Activated CD4-positive, alpha-beta memory T cell treated with anti-CD3 and anti-CD28 coated beads, Interleukin-2, amount 10 ng/mL, durations not matched to agents 7 days and 5 days (primary cell): ENCODE measurements around the gene RAB43. TPM values are rescaled to one million over a fixed set of nuclear protein-coding genes. Genes with fewer than 3 reads are reported as not detected.
"Not testable (repeated sequence)": the region's sequence is repeated elsewhere in the genome, so short reads cannot be mapped to it uniquely, and the experiment has no call there.

Experiments used
- CTCF ChIA-PET: fragments of 350-600 bp; sonication (Branson Sonifier 250); formaldehyde crosslinking; loops from one replicate; lab custom pipeline; 2021; ENCODE audit warnings: antibody characterized with exemption, inconsistent platforms; lab: Charles Lee
- POLR2A ChIA-PET: fragments of 350-600 bp; sonication (Branson Sonifier 250); formaldehyde crosslinking; loops from one replicate; lab custom pipeline; 2021; ENCODE audit warnings: antibody characterized with exemption; lab: Charles Lee
- DNase-seq: peaks from one replicate; pipeline ENCODE4 v3.0.0-alpha.2; 2020
- H3K27ac Mint-ChIP-seq: one replicate; pipeline ENCODE4 v1.8.0; 2021; ENCODE audit warnings: mild to moderate bottlenecking, mixed read lengths
- H3K27me3 Mint-ChIP-seq: one replicate; pipeline ENCODE4 v1.8.0; 2021; ENCODE audit warnings: mixed read lengths
- H3K36me3 Mint-ChIP-seq: one replicate; pipeline ENCODE4 v1.8.0; 2021; ENCODE audit warnings: low read depth, mixed read lengths
- H3K4me1 Mint-ChIP-seq: one replicate; pipeline ENCODE4 v1.8.0; 2021; ENCODE audit warnings: mixed read lengths
- H3K4me3 Mint-ChIP-seq: one replicate; pipeline ENCODE4 v1.8.0; 2021; ENCODE audit warnings: mild to moderate bottlenecking, mixed read lengths
- H3K9me3 Mint-ChIP-seq: one replicate; pipeline ENCODE4 v1.8.0; 2021; ENCODE audit warnings: mixed read lengths
- total RNA-seq, 2 experiments: library from RNA; stranded (reverse); gene quantifications; one replicate each; pipeline ENCODE4 v1.2.3, GENCODE V29; 2021

The RAB43 gene
- total RNA-seq, 2 experiments from 2014 or later, result 46.3 to 48.1 TPM

GRCh38 chr3:129106320-129106719 lies 15.3 kb downstream of the RAB43 start:
- DNase-seq, result no peak
- CTCF ChIA-PET, result interaction anchor here (1.0 kb wide), 1 partner anchor 53 kb away, joined by 3 read pairs; no protein-coding TSS in a partner anchor
- H3K36me3 Mint-ChIP-seq, result peaks cover 33% of the 10 kb centered on the region
- H3K27me3 Mint-ChIP-seq, result no peaks in the 10 kb centered on the region
- POLR2A ChIA-PET, result interaction anchor here (1.0 to 13.9 kb wide), 2 partner anchors 9 to 13 kb away, joined by 3 to 111 read pairs; partner anchors contain the start of gene RAB43
- H3K4me3 Mint-ChIP-seq, result no peak overlapping the region
- no peak overlapping the region for H3K27ac Mint-ChIP-seq
- H3K9me3 Mint-ChIP-seq, result no peaks in the 10 kb centered on the region
- peaks cover 22% of the 10 kb centered on the region for H3K4me1 Mint-ChIP-seq

- Mint-ChIP-seq H3K9me3 (no peaks in the 10 kb centered on the region), H3K27me3 (no peaks in the 10 kb centered on the region), H3K4me3 (no peak overlapping the region), H3K36me3 (peaks cover 34% of the 10 kb centered on the region), H3K27ac (no peak overlapping the region), H3K4me1 (peaks cover 22% of the 10 kb centered on the region)
- ChIA-PET CTCF (interaction anchor here (1.0 kb wide), 1 partner anchor 53 kb away, joined by 3 read pairs; no protein-coding TSS in a partner anchor), POLR2A (interaction anchor here (1.0 to 13.9 kb wide), 2 partner anchors 9 to 14 kb away, joined by 3 to 111 read pairs; partner anchors contain the start of gene RAB43)
- no peak for DNase-seq
These were observed 15.7 kb downstream of the RAB43 start for GRCh38 chr3:129105862-129106261.

- Mint-ChIP-seq H3K4me3 (no peak overlapping the region), H3K4me1 (peaks cover 24% of the 10 kb centered on the region), H3K36me3 (peaks cover 28% of the 10 kb centered on the region), H3K27ac (no peak overlapping the region), H3K9me3 (no peaks in the 10 kb centered on the region), H3K27me3 (no peaks in the 10 kb centered on the region)
- POLR2A ChIA-PET, result interaction anchor here (0.9 to 13.9 kb wide), 2 partner anchors 9 to 15 kb away, joined by 3 to 111 read pairs; partner anchors contain the start of gene RAB43
- DNase-seq, result no peak
- CTCF ChIA-PET, result no interaction called here
These were observed 17.0 kb downstream of the RAB43 start for GRCh38 chr3:129104498-129105079.

DNA sequence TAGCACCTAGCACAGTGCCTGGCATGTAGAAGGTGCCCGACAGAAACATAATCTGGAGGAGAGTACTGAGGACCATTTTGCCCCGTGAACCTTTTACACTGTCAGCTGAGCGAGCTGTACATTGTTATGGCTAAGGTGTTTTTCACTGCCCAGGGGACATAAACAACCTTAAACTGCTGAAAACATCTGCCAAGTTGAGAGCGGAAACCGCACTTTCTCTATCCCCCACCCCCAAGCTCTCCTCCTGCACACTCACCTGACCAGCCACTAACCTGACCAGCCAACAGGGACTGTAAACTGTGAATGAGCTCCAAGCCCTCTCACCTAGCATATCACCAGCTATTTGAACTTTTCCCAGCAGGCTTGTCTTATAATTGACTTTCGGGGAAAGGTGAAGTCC lies 17.6 kb downstream of the RAB43 start:
- peaks cover 29% of the 10 kb centered on the region for H3K36me3 Mint-ChIP-seq
- ChIA-PET CTCF (interaction anchor here (1.0 kb wide), 1 partner anchor 134 kb away, joined by 3 read pairs; no protein-coding TSS in a partner anchor), POLR2A (interaction anchor here (0.9 to 13.9 kb wide), 2 partner anchors 9 to 16 kb away, joined by 3 to 111 read pairs; partner anchors contain the start of gene RAB43)
- H3K9me3 Mint-ChIP-seq, result no peaks in the 10 kb centered on the region
- no peak overlapping the region for H3K27ac Mint-ChIP-seq
- peaks cover 25% of the 10 kb centered on the region for H3K4me1 Mint-ChIP-seq
- no peak overlapping the region for H3K4me3 Mint-ChIP-seq
- H3K27me3 Mint-ChIP-seq, result no peaks in the 10 kb centered on the region
- DNase-seq, result no peak

- CTCF ChIA-PET, result interaction anchor here (0.5 to 1.2 kb wide), 4 partner anchors 114 to 198 kb away, joined by 3 to 4 read pairs (median 3); no protein-coding TSS in a partner anchor
- no peaks in the 10 kb centered on the region for H3K9me3 Mint-ChIP-seq
These were observed 18.3 kb downstream of the RAB43 start for GRCh38 chr3:129103296-129103695.

GRCh38 chr3:129101370-129102138 lies 20.1 kb downstream of the RAB43 start:
- Mint-ChIP-seq H3K4me1 (peaks cover 18% of the 10 kb centered on the region), H3K36me3 (peaks cover 27% of the 10 kb centered on the region)
- POLR2A ChIA-PET, result interaction anchor here (1.2 to 13.9 kb wide), 3 partner anchors 18 to 215 kb away, joined by 3 to 111 read pairs (median 4); partner anchors contain the start of gene RAB43

More at GRCh38 chr3:129103296-129103695, 18.3 kb downstream of the RAB43 start:
- POLR2A ChIA-PET, result interaction anchor here (13.9 kb wide), 1 partner anchor 16 kb away, joined by 111 read pairs; the partner anchor contains the start of gene RAB43
- Mint-ChIP-seq H3K36me3 (peaks cover 25% of the 10 kb centered on the region), H3K4me1 (peaks cover 25% of the 10 kb centered on the region), H3K4me3 (no peak overlapping the region), H3K27me3 (no peaks in the 10 kb centered on the region), H3K27ac (no peak overlapping the region)
- DNase-seq, result no peak

GRCh38 chr3:129100274-129100673 lies 21.3 kb downstream of the RAB43 start:
- POLR2A ChIA-PET, result interaction anchor here (1.2 to 13.9 kb wide), 2 partner anchors 19 to 216 kb away, joined by 4 to 111 read pairs; partner anchors contain the start of gene RAB43
- no peak overlapping the region for H3K4me3 Mint-ChIP-seq

More at GRCh38 chr3:129101370-129102138, 20.1 kb downstream of the RAB43 start:
- no peak for DNase-seq
- Mint-ChIP-seq H3K4me3 (no peak overlapping the region), H3K27me3 (no peaks in the 10 kb centered on the region), H3K9me3 (no peaks in the 10 kb centered on the region), H3K27ac (peak overlapping the region; percentile 1)
- CTCF ChIA-PET, result interaction anchor here (0.7 to 2.7 kb wide), 3 partner anchors 48 to 823 kb away, joined by 3 to 9 read pairs (median 7); no protein-coding TSS in a partner anchor

GRCh38 chr3:129095285-129095684 lies 26.3 kb downstream of the RAB43 start:
- Mint-ChIP-seq H3K27ac (no peak overlapping the region), H3K36me3 (peaks cover 38% of the 10 kb centered on the region), H3K27me3 (no peaks in the 10 kb centered on the region), H3K9me3 (no peaks in the 10 kb centered on the region), H3K4me1 (peaks cover 13% of the 10 kb centered on the region), H3K4me3 (no peak overlapping the region)
- DNase-seq, result no peak
- ChIA-PET CTCF (interaction anchor here (0.8 kb wide), 1 partner anchor 68 kb away, joined by 3 read pairs; no protein-coding TSS in a partner anchor), POLR2A (no interaction called here)

More at GRCh38 chr3:129100274-129100673, 21.3 kb downstream of the RAB43 start:
- Mint-ChIP-seq H3K4me1 (peaks cover 21% of the 10 kb centered on the region), H3K36me3 (peaks cover 31% of the 10 kb centered on the region), H3K27me3 (no peaks in the 10 kb centered on the region), H3K27ac (no peak overlapping the region), H3K9me3 (no peaks in the 10 kb centered on the region)
- CTCF ChIA-PET, result interaction anchor here (2.4 to 2.7 kb wide), 2 partner anchors 47 to 130 kb away, joined by 7 to 9 read pairs; no protein-coding TSS in a partner anchor
- DNase-seq, result no peak

DNA sequence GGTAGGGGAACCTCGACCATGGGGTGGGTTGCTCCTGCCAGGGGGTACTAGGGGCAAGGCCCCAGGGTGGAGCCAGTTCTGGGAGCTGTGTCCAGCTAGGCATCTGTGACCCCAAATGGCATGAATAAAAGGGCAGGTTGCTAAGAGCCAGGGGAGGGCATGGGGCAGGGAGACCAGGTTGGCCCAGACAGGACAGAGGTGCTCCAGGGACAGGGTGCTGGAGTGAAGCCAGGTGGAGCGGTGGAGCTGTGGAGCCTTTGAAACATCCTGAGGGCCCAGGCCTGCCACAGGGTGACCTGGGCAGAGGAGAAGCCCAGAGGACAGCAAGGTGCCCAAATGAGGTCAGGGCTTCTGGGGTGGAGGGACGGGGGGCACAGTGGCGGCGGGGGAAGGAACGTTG lies 33.3 kb downstream of the RAB43 start:
- H3K36me3 Mint-ChIP-seq, DNase-seq, H3K27ac Mint-ChIP-seq, H3K9me3 Mint-ChIP-seq, H3K4me1 Mint-ChIP-seq, POLR2A ChIA-PET, CTCF ChIA-PET, H3K4me3 Mint-ChIP-seq, H3K27me3 Mint-ChIP-seq: not testable (repeated sequence)

DNA sequence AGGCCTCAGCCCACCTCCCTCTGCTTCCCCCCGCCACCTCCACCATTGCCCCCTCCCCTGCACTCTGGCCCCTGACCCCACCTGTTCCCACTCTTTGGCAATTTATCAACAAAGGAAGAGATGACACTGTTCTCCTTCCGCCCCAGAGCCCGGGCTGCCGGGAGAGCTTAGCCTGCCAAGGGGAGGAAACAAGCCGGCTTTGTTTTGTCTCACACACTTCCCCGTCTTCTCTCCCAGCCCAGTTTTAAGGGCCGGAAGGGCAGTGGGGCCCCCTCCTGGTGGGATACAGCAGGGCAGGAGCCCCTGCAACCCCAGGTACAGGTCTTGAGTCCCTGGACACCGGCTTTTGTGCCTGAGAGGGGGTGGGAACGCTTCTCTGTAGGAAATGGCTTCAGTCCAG lies 33.7 kb downstream of the RAB43 start:
- DNase-seq, H3K4me3 Mint-ChIP-seq, H3K27ac Mint-ChIP-seq, CTCF ChIA-PET, H3K36me3 Mint-ChIP-seq, H3K27me3 Mint-ChIP-seq, H3K4me1 Mint-ChIP-seq, H3K9me3 Mint-ChIP-seq, POLR2A ChIA-PET: not testable (repeated sequence)

DNA sequence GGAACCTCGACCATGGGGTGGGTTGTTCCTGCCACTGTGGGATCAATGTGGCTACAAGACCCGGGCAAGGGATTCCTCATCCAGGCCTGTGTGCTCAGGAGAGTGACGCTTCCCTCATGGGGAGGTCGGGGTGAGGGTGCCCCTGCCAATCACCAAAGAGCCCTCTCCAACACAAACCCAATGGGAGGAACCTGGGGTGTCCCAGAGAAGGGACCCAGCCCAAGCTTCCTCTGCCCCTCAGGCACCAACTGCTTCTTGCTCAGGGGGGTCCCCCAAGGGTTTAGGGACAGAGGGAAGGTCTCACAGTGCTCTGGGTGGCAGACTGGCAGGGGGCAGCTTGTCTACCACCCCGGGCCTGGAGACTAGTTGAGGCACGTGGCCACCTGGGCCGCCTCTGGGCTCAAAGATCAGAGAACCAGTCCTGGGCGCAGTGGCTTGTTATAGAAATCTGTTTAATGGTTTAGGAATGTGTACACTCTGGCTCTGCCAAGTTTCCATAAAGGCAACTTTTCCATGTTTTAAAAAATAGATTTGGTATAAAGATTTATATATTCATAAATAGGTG lies 34.4 kb downstream of the RAB43 start:
- H3K9me3 Mint-ChIP-seq, result no peaks in the 10 kb centered on the region
- POLR2A ChIA-PET, result no interaction called here
- no peaks in the 10 kb centered on the region for H3K27me3 Mint-ChIP-seq
- no peak overlapping the region for H3K4me3 Mint-ChIP-seq
- H3K27ac Mint-ChIP-seq, result no peak overlapping the region
- H3K36me3 Mint-ChIP-seq, result peaks cover 7% of the 10 kb centered on the region
- DNase-seq, result no peak
- no peaks in the 10 kb centered on the region for H3K4me1 Mint-ChIP-seq
- CTCF ChIA-PET, result no interaction called here

DNA sequence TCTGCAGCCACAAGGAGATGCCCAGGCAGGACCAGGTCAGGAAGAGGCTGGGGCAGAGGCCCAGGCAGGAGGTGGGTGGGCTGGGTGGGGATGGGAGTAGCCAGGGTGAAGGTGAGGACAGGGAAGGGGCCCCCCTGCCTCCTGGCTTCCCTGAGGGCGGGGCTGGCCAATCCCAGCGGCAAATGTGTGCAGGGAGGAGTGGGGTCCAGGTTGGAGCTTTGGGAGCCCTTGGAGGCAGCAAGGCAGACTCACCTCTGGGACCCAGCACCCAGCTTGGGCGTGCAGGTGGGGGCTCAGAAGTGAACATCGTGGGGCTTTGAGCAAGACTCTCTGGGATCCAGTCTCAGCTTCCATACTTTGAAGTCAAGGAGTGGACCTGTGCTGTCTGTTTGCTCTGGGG lies 35.8 kb downstream of the RAB43 start:
- ChIA-PET CTCF (no interaction called here), POLR2A (no interaction called here)
- no peaks in the 10 kb centered on the region for H3K9me3 Mint-ChIP-seq
- no peak overlapping the region for H3K27ac Mint-ChIP-seq
- peaks cover 2% of the 10 kb centered on the region for H3K36me3 Mint-ChIP-seq
- no peaks in the 10 kb centered on the region for H3K27me3 Mint-ChIP-seq
- H3K4me1 Mint-ChIP-seq, result peaks cover 1% of the 10 kb centered on the region
- DNase-seq, result no peak
- H3K4me3 Mint-ChIP-seq, result no peak overlapping the region
